Activated CD8-positive, alpha-beta memory T cell treated with anti-CD3 and anti-CD28 coated beads for 1 hour (primary cell): ENCODE measurements around the gene SLC17A4.
"Not testable (repeated sequence)": the region's sequence is repeated elsewhere in the genome, so short reads cannot be mapped to it uniquely, and the experiment has no call there.

Source experiments
- DNase-seq, 2 donors: peaks; one replicate each; pipeline ENCODE4 v3.0.0-alpha.2; 2020; ENCODE audit warnings: low read depth in 1 of 2; ENCODE audit errors: extremely low read depth in 1 of 2

SLC17A4 gene

DNA sequence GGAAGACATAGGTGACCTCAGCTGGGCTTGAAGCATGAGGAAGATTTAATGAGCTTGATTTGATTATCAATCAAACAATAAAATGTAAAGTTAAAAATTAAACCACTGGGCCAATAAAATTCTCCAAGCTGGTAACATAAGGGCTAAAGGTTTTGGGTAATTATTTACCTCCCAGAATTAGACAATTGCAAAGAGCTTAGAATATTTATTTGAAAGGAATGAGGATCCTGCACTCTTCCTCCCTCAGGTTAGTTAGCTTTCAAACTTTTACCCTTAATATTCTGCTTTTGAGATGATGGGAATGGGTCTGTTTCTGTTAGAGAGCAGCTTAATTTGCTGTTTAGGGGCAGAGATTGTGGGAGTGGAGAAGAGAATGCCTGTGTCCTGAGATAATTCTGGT, at the start of gene SLC17A4:
SLC17A4 (plus strand) TSS at position 208 of the 400 bp plus-strand sequence. CDS start 7,221 bp downstream, outside the sequence.
- no peak for DNase-seq

DNA sequence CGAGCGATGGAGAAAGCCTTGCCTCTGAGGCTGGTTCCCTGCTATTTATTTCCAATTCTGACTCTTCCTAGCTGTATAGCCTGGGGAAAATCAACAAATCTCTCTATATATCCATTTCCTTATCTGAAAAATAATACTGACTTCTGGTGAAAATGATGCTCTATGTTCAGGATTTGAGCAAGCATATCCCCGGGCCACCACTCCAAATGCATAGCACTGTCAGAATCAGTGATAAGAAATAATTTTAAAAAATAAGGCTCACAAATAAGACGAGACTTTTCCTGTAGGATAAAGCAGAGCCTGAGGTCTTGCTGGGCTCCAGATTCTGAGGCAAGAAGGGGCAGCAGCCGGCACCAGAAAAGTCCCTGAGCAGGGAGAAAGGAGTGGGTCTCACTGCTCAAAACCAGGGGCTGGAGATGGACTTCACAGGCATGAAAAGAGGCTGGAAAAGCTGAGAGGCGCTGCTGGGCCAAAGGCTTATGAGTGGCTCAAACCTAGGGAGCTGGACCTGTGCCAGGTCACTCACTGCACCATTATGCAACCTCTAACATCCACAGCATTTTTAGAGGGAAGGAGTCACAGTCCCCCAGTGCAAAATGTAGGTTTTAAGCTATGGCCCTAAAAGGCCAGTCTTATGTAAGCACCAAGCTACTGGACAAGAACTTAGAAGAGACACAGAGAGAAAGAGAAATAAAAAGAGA, 48.1 kb upstream of the SLC17A4 start:
- no peak for DNase-seq

DNA sequence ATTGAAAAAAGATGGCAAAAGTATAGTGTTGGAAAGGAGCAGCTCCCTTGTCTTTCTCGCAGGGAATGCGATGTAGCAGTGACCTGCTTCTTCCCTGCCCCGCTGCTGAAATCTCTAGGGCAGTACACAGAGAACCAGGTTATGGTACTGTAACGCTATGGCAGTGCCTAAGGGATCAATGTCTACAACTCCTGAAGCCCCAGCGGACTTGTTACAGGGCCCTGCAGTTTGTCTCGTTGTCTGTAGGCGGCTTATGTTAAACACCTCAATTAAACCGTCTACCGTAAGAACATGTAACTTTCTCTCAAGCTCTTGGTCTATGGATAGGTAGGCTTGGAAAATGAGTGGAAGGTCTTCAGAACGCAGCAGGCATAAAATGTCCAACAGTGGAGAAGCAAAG, 44.8 kb upstream of the SLC17A4 start:
- DNase-seq: no peak

DNA sequence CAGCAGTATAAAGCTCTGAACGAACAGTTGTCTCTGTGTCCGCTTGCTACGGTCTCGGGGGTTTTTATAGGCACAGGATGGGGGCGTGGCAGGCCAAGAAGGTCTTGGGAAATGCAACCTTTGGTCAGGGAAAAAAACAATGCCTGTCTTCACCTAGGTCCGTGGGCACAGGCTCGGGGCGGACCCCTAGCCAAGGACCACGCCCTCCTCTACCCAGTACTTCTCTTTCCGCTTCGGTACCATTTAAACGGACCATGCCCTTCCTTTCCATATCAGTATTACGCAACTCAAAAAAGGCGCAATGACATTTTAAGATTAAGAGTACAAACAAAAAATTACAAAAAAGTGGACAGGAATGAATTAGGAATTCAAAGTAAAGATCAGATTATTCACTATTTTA, 44.3 kb upstream of the SLC17A4 start:
- DNase-seq: no peak

DNA sequence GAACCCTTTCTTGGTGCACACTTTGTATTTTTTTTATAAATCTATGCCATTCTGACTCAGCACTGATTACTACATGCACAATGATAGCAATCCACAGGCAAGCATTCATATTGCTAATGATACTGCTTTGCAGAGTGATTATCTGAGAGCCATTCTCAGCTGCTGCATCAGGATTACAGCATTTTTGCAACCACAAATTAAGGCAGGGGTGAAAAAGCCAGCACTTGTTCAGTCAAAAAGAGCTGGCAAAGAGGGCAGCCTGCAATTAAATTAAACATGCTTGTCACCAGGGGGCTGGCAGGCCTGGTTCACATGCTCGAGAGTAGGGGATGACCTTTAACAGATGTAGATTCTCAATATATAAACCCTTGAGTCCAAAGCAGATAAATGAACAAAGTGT, 40.7 kb upstream of the SLC17A4 start:
- DNase-seq: no peak

DNA sequence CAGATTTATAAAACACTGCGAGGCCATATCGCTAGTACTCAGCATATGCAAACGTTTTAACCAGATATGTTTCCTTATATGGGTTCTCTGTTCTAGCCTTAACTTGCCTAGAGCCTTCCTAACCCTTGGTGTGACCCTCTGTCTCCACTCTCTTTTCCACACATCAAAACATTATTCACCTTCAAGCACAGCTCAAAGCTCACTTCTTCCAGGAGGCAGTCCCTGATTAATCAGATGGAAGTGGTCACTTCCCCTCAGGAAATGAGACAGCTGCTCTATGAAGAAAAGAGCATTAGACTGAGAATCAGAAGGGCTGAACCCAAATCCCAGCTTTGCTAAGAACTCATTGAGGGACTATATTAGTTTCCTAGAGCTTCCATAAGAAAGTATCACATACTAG, 39.8 kb upstream of the SLC17A4 start:
- no peak for DNase-seq

DNA sequence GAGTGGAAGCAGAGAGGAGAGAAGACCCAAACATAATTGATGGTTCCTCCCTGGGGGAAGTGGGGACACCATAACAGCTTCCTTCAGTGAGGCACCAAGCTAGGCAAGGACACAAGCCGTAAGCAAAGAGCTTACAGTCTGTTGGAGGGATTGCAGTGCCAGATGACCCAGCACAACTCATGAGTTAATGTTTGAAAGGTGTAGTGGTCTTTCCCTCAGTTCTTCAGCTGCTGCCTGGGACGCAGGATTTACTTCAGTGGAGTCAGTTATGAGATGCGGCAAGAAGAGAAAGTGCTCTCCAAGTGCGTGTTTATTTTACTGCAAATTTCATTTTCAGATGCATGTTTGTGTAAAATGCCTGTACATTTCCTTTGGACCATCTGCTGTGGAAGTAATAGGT, 38.7 kb upstream of the SLC17A4 start:
- DNase-seq: no peak

DNA sequence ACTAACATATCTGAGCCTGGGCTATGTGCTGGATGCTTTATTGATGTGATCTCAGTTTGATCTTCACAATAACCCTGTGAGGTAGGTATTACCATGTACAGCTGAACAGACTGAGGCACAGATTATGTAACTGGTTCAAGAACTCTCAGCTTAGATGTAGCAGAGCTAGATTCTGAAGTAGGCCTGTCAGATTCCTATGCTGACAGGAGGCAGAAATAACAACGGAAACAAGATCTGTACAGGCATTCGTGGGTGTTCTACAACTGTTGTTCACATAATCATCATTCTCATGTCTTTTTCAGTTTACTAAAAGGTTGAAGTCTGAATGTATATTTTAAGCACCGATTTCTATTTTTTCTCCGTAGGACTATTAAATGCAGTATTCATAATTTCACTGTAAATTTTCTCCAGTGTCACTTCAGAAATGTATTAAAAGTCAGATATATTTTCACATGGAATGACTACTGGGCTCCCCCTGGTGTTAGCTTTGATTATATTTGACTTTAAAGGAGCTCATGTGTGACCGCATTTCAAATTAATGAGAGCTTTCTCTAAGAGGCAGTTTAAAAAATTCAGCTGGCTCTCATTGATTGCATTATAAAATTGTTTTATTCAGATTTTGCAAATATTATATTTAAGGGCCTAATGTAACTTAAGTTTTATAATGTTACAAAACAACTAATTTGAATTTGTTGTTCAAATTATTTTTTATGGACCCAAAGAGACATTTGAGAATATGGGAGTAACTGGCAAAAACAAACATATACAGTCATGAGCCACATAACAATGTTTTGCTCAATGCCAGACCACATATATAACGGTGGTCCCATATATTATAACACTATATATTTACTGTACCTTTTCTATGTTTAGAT, 36.4 kb upstream of the SLC17A4 start:
- no peak for DNase-seq

GRCh38 chr6:25726122-25726911, 28.2 kb upstream of the SLC17A4 start:
- no peak for DNase-seq

DNA sequence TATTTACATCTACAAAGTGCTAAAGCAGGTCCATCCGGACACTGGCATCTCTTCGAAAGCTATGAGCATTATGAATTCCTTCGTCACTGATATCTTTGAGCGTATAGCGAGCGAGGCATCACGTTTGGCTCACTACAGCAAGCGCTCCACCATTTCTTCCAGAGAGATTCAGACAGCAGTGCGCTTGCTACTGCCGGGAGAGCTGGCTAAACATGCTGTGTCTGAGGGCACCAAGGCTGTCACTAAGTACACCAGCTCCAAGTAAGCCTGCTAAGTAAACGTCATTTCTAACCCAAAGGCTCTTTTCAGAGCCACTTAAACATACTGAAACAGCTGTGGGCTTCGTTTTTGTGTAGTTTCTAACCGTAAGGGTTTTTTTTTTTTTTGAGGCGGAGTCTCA, 27.5 kb upstream of the SLC17A4 start:
- DNase-seq: no peak

DNA sequence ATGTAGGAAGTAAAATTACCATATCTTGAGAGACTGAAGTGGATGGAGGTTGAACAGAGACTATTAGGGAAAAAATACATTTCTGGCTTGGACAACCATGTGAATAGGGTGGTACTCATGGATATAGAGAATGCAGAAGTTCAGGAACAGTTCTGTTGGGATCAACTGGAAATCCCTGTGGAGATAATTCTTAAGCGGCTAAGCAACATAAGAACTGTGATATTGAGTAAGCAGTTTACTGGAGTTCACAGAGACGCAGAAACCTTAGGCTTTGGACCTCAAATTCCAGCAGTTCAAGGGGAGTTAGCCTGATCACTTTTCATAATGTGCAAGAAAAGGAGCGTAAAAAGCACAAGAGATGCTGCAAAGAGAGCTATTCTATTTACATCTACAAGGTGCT, 23.6 kb upstream of the SLC17A4 start:
- DNase-seq: no peak

- no peak for DNase-seq
Measured at GRCh38 chr6:25731721-25732120, 22.8 kb upstream of the SLC17A4 start.

- no peak for DNase-seq
Measured at GRCh38 chr6:25732468-25733198, 21.9 kb upstream of the SLC17A4 start.

- DNase-seq: no peak
Measured at GRCh38 chr6:25735261-25735660, 19.3 kb upstream of the SLC17A4 start.

DNA sequence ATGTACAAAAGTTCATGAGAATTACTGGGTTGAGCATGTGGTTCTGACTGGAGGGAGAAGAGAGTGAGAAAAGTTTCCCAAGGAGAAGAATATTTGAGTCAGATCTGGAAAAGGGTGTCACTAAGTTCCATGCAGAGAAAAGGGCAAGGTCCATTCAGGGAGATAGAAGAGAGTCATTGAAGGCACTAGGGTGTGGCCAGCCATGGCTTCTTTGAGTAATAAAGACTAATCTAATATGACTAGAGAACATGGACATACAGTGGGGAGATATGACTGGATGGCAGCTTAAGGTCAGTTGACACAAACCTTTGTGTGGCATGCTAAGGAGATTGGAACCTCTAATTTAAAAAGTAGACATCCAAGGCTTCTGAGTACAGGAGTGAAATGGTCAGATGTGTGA, 10.7 kb upstream of the SLC17A4 start:
- no peak for DNase-seq

GRCh38 chr6:25745836-25746235, 8.7 kb upstream of the SLC17A4 start:
- no peak for DNase-seq

GRCh38 chr6:25746968-25747367, 7.6 kb upstream of the SLC17A4 start:
- DNase-seq: no peak

- no peak for DNase-seq
Measured at GRCh38 chr6:25747477-25747876, 7.1 kb upstream of the SLC17A4 start.

DNA sequence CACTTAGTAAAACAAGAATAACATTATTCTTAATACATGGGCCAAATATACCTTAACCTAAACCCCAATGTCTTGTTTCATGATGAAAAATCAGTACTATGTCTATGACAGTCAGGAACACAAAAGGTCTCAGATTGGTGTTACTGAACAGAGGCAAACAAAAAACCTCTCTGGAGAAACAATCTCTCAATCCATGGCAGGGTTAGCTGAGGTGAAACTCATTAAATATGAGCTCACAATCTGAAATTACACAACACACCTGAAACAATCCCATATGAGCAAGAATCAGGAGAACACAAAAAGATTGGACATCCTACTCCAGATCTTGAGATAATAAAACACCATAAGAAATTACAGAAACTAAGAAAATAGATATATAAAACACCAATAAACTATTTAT, 6.5 kb upstream of the SLC17A4 start:
- no peak for DNase-seq

DNA sequence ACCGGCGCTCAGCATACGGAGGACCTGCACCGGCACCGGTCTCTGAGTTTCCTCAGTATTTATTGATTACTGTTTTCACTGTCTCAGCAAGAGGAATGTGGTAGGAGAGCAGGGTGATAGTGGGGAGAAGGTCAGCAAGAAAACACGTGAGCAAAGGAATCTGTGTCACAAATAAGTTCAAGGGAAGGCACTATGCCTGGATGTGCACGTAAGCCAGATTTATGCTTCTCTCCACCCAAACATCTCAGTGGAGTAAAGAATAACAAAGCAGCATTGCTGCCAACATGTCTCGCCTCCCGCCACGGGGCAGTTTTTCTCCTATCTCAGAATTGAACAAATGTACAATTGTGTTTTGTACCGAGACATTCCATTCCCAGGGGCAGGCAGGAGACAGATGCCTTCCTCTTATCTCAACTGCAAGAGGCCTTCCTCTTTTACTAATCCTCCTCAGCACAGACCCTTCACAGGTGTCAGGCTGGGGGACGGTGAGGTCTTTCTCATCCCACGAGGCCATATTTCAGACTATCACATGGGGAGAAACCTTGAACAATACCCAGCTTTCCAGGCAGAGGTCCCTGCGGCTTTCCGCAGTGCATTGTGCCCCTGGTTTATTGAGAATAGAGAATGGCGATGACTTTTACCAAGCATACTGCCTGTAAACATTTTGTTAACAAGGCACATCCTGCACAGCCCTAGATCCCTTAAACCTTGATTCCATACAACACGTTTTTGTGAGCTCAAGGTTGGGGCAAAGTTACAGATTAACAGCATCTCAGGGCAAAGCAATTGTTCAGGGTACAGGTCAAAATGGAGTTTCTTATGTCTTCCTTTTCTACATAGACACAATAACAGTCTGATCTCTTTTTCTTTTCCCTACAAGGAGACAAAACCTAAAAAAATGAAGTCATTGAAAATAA, 5.7 kb upstream of the SLC17A4 start:
- not testable (repeated sequence) for DNase-seq
